HG02610 (cell line): ENCODE measurements around the gene CAPN15.
"Not testable (repeated sequence)": the region's sequence is repeated elsewhere in the genome, so short reads cannot be mapped to it uniquely, and the experiment has no call there.

Experiments used
- ATAC-seq: cut with Tn5 transposase; IDR thresholded peaks from one replicate; pipeline ENCODE4 v1.9.1; 2021; ENCODE audit warnings: mild to moderate bottlenecking, moderate library complexity; ENCODE audit not compliant: unreplicated experiment

Gene CAPN15

GRCh38 chr16:588889-589657 lies 61.6 kb downstream of the CAPN15 start:
- peak; percentile 71 for ATAC-seq

GRCh38 chr16:589658-590187 lies 62.2 kb downstream of the CAPN15 start, which contains the start of gene RAB40C:
RAB40C (plus strand) TSS chr16:590066; CDS start chr16:590292, 226 bp downstream.
- peak; percentile 73 for ATAC-seq

DNA sequence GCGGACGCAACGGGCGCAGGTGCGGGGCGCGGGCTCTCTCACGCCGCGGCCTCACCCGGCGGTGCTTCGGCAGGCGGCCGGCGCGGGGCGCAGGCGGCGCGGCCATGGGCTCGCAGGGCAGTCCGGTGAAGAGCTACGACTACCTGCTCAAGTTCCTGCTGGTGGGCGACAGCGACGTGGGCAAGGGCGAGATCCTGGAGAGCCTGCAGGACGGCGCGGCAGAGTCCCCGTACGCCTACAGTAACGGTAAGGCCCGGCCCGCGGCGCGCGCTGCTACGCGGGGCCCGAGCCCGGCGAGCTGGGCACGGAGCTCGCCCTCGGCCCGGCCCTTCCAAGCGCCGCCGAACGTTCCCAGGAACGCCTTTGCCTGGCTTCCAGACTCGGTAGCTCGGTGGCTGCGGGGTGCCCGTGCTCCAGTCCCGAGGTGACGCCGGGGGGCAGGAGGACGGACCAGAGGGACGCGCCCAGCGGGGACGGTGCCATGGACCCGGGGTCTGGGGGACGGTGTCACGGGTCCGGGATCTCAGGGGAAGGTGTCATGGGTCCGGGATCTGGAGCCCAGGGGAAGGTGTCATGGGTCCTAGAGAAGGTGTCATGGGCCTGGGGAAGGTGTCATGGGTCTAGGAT lies 62.8 kb downstream of the CAPN15 start:
- ATAC-seq: no peak

GRCh38 chr16:590815-591200 lies 63.3 kb downstream of the CAPN15 start:
- no peak for ATAC-seq

DNA sequence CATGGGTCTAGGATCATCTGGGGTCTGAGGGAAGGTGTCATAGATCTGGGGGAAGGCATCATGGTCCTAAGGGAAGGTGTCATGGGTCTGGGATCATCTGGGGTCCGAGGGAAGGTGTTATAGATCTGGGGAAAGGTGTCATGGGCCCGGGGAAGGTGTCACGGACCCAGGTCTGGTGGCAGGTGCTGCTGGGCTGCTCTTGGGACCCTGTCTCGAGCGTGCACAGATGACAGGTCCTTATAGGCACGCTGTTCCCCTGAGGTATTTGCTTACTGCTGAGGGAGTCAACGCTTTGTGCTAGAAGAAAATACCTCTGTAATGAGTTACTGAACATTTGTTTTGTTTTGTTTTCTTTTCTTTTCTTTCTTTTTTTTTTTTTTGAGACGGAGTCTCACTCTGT lies 63.7 kb downstream of the CAPN15 start:
- ATAC-seq: no peak

DNA sequence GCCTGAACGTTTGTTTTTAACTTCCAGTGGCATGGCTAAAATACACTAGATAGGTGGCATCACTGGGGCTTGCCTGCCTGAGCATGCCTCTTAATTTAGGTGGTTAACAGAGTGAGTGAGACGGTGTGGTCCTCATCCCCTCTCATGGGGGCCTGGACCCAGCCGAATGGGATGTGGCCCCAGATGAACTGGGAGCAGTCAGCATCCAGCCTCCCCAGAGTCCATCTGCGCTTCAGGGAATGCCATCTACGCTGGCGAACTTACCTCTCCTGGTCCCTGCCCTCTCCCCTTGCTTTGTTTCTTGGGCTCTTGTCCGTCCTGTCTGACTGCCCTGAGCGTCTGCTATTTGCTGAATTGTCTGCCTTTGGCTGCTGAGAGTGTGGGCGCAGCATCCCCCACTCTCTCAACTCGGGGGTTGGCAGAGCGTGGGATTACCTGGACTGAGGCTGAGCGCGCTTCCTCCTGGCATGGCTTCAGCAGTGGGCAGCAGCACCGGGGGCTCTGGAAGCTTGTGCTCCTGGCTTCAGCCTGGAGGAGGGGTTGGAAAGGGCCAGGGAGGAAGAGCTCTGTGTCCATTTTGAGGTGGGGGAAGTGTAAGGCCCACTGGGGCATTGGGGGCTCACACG lies 64.5 kb downstream of the CAPN15 start:
- no peak for ATAC-seq

DNA sequence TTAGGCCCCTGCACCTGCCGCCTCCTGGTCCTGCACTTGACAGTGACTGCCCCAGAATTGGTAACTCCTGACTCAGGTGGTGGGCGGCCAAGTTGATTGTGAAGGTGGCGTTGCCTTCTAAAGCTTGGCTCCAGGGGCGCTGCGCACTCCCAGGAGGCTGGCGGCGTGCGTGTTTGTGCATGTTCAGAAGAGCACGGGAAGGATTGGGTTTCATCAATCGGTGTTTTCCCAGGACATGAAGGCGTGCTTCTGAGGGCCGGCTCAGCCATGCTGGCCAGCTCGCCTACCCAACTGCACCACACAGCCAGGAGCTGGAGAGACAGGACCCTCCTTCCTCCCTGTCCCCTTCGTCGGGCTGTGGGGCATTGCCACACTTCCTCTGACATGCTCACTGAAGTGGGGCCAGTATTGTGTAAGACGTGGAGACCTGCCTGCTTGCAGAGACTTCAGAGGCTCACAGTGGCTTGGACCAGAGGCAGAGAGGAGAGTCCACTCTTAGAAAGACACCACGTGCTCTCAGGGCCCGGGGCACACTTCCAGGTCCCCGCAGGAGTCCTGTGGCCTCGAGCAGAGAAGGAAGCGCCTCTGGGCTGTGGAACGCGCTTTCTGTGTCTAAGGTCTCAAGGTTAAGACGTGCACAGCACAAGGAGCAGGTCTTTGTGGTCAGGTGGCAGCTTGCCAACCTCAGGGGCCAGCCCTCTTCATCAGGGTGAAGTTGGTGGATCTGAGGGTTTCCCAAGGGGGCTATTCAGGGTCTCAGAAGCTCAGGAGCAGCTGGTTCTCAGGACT lies 65.2 kb downstream of the CAPN15 start:
- ATAC-seq: no peak

DNA sequence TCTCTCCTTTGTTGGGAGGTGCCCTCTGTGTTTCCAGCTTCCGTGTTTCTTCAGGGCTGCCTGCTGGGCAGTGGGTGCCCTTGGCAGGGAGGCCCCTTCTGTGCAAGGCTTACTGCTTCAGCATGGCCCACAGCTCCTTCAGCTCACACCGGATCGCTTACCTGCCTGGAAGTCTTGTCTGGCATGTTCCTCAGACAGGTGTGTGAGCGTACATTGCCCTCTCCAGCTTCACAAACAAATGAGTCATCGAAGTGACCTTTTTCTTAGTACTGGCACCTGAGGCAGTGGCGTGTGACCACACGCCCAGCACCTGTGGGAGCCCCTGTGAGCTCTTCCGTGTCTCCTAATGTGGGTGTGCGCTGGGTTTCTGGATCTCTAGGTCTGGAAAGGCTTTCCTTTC lies 65.9 kb downstream of the CAPN15 start:
- ATAC-seq: no peak

DNA sequence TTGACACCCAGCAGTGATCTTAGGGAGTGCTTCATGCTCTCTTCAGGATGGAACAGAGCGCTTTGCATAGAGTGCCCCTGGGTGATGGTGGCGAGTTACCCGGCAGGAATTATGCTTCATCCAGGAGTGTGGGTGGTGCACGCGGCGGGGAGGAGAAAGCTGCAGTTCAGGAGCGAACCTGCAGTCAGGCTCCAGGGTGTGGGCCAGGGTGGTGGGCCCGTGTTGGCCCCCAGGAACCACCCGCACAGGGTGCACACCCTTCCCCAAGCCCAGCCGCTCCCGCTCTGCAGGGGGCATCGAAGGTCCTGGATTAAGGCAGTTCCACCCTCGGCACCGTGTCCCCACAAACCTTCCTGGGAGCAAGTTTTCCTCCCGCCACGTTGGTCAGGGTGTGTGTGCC lies 66.3 kb downstream of the CAPN15 start:
- ATAC-seq: no peak

DNA sequence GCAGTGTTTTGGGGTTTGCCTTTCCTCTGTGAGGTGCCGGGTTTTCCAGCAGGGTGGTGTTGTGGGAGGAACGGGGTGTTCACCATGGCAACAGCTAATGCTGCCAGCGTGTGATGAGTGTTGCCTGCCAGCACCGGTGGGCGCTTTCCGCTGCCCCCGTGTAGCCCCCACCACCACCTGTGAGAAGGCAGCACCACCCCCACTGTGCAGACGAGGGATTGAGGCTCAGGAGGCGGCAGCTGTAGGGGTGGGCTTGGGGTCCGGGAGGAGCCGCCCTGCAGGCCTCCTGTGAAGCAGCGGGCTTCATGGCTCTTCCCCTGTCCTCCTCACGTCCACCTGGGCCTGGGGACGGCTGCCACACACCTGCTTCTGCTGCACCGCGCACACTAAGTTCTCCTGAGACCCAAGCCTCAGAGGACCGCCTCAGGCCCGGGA lies 67.6 kb downstream of the CAPN15 start:
- ATAC-seq: no peak

DNA sequence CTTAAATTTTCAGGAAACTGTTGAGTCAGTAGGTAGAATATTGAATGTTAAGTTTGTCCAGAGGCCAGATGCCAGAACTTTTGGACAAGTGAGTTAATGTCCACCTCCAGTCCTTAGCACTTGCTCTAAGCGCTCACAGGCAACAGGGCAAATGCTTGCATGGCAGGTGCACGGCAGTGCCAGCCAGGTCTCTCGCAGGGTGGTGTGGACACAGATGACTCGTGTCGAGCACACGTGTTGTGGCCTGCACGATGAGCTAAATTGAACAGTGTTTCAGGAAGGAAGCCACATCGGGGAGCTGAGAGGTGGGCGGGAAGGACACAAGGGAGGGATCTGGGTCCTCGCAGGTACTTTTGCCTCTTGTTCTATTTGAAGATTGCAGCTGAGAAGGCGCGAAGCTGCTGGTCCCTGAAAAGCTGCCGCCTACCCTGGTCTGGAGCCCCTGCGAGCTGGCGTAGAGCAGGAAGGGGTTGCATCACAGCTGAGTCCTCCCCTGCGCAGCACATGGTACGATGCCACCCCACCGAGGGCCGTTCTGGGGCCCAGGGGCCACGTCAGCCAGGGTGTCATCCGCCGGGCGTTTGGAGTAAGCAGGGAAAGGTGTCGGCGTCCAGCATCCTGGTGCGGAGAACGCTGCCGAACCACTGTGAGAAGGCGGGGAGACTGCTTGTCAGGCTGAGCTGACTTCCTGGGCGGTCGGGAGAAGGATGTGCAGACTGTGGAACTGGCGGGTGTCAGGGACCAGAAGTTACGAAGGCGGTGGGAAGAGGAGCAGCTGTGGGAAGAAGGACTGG lies 68.6 kb downstream of the CAPN15 start:
- no peak for ATAC-seq

- ATAC-seq: no peak
Measured at GRCh38 chr16:596736-597060, 69.2 kb downstream of the CAPN15 start.

DNA sequence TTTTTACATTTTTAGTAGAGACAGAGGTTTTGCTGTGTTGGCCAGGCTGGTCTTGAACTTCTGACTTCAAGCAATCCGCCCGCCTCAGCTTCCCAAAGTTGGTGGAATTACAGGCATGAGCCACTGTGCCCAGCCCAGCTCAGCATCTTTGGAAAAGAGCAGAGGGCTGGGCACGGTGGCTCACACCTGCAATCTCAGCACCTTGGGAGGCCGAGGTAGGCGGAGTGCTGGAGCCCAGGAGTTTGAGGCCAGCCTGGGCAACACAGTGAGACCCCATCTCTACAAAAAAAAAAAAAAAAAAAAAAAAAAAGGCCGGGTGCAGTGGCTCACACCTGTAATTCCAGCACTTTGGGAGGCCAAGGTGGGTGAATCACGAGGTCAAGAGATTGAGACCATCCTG lies 70.1 kb downstream of the CAPN15 start:
- ATAC-seq: not testable (repeated sequence)

- no peak for ATAC-seq
Measured at GRCh38 chr16:598823-599739, 71.6 kb downstream of the CAPN15 start.

DNA sequence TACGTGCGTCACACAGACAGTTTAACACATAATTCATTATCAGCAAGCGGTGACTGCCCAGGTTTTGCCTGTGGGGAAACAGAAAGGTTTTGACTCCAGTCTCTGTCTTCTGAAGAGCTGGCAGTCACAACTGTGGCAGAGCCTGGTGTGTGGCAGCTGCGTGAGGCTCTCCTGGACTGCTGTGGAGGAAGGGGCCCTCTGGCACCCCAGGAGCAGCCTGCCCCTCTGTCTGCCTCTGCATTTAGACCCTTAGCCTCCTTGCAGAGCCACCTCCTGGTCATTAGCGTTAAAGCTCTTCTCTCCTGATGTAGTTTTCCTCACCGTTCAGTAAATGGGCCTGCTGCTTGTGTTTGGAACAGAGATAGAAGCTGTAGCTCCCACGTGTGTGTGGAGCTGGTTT lies 73.3 kb downstream of the CAPN15 start:
- ATAC-seq: no peak

GRCh38 chr16:603933-604332 lies 76.4 kb downstream of the CAPN15 start:
- ATAC-seq: no peak
